Heart right ventricle (tissue), 16 donors: ENCODE data around the gene HLA-G. TPM values are rescaled to one million over a fixed set of nuclear protein-coding genes. Genes with fewer than 3 reads are reported as not detected.
"Not testable (repeated sequence)": the region's sequence is repeated elsewhere in the genome, so short reads cannot be mapped to it uniquely, and the experiment has no call there.

Experiments
- ATAC-seq, 8 donors: fragments of 200-7000 bp; cut with Tn5 transposase; one replicate each; pipeline ENCODE4 v1.9.1; 2020; ENCODE audit warnings: mild to moderate bottlenecking in 8 of 8, moderate library complexity in 8 of 8, moderate number of reproducible peaks in 1 of 8
- DNase-seq, 2 donors: peaks; one replicate each; pipeline ENCODE4 v3.0.0-alpha.2; 2020
- H3K27ac ChIP-seq, 10 donors: fragments of 200-600 bp; sonication (generic) in 2 of 10; one replicate each; pipeline versions ENCODE4 v1.5.0 to v1.8.0; 2020 to 2022; ENCODE audit warnings: mild to moderate bottlenecking in 3 of 10
- H3K27me3 ChIP-seq, 7 donors: fragments of 200-600 bp; one replicate each; pipeline ENCODE4 v1.8.0; 2021 to 2022; ENCODE audit warnings: mild to moderate bottlenecking in 2 of 7
- H3K36me3 ChIP-seq, 9 donors: fragments of 200-600 bp; sonication (generic) in 1 of 9; one replicate each; pipeline versions ENCODE4 v1.5.0 to v1.8.0; 2020 to 2022; ENCODE audit warnings: mild to moderate bottlenecking in 2 of 9
- H3K4me1 ChIP-seq, 9 donors: fragments of 200-600 bp; sonication (generic) in 1 of 9; one replicate each; pipeline versions ENCODE4 v1.5.0 to v1.8.0; 2020 to 2022; ENCODE audit warnings: mild to moderate bottlenecking in 4 of 9
- H3K4me3 ChIP-seq, 10 donors: fragments of 200-600 bp; sonication (generic) in 2 of 10; one replicate each; pipeline versions ENCODE4 v1.5.0 to v1.8.0; 2020 to 2022; ENCODE audit warnings: mild to moderate bottlenecking in 7 of 10, moderate library complexity in 2 of 10
- H3K9me3 ChIP-seq, 11 donors: fragments of 200-600 bp in 10 of 11; sonication (generic) in 2 of 11; one replicate each; pipeline versions ENCODE4 v1.5.0 to v1.8.0; 2013 to 2022; ENCODE audit warnings: mild to moderate bottlenecking in 2 of 11, control low read depth in 1 of 11, moderate library complexity in 1 of 11
- WGBS, 2 donors: extraction: QIAGEN DNeasy Blood & Tissue Kit; methylation state at CpG; one replicate each; pipeline ENCODE4 v1.1.7; 2013; ENCODE audit warnings: inconsistent platforms in 1 of 2; 5-methylcytosine and 5-hydroxymethylcytosine counted together
- intact Hi-C, 10 donors: fragments of 100-400 bp; cut with DNase I; formaldehyde crosslinking; loops; one replicate each; pipeline versions ENCODE4 v1.11.1 to v1.14.2; 2022
- long read RNA-seq, 3 donors: library from polyadenylated mRNA; unstranded; transcript quantifications; one replicate each; pipeline ENCODE4 v2.0.0, GENCODE V29; 2020 to 2021
- polyA plus RNA-seq, 2 donors: library from polyadenylated mRNA; stranded (reverse); fragments of 200-250 nt; gene quantifications; one replicate each; pipeline ENCODE4 v1.2.3, GENCODE V29; 2013
- total RNA-seq, 10 donors: library from RNA; stranded (reverse); fragmentation: NEBNext Ultra II Directional in 3 of 10; extraction: Animal tissue kit (Norgen Biotek cat#: 25700) in 3 of 10; gene quantifications; one replicate each; pipeline versions ENCODE4 v1.2.1 to v1.2.4, GENCODE V29; 2021 to 2023
- TF ChIP-seq, protein P1 (sequence below), 9 donors: fragments of 200-600 bp; sonication (generic) in 2 of 9; IDR thresholded peaks; one replicate each; pipeline versions ENCODE4 v1.5.0 to v1.8.0; 2021 to 2022; ENCODE audit warnings: antibody characterized with exemption in 9 of 9, mild to moderate bottlenecking in 5 of 9, moderate library complexity in 1 of 9
- donor health status: Arrhythmogenic right ventricular cardiomyopathy.
- donor health status: ischemic (EF 13 %, LVEDD 7.1; RV severe dilation, severe dysfunction).
- donor health status: healthy with polysubstance abuse.
- donor health status: DM: no; HTN: yes; CAD: no.
- donor health status: DM: no; HTN: no; CAD: no.
- donor health status: ischemic (EF 25% LVEDD 6.9; RV normal size, moderate dysfunction).
- donor health status: ischemic (EF 25% LVEDD 5.7; RV mildly dilated, moderate dysfunction).
- donor health status: healthy.
- donor health status: DM: yes; HTN: yes; CAD: no.
- donor health status: Ischemic cardiomyopathy.
- donor health status: ischemic (EF 35%, LVEDD 5.7; RV mildly dilated, moderate dysfunction).
- donor health status: nonischemic (EF 11% LVEDD 7.7; RV severe dilation, severe dysfunction).
- donor health status: DM: yes; HTN: yes; CAD: no.
- donor health status: PGD.
- donor health status: ischemic (EF 29% LVEDD 5.4; RV normal size, mild dysfunction).
- donor health status: nonischemic (EF 23%, LVEDD 6.1; RV moderate dilation, normal function).

HLA-G gene
- total RNA-seq (under 1 TPM in 3 of 10 donors, not detected in 7; 0.45 to 0.77 (median 0.65) TPM), polyA plus RNA-seq (under 1 TPM in 1 of 2 donors, not detected in 1; 0.13 TPM)
- long read RNA-seq, donor 1, result 0 reads
- long read RNA-seq, donor 2, result 0 reads
- long read RNA-seq, donor 3, result 0 reads

DNA sequence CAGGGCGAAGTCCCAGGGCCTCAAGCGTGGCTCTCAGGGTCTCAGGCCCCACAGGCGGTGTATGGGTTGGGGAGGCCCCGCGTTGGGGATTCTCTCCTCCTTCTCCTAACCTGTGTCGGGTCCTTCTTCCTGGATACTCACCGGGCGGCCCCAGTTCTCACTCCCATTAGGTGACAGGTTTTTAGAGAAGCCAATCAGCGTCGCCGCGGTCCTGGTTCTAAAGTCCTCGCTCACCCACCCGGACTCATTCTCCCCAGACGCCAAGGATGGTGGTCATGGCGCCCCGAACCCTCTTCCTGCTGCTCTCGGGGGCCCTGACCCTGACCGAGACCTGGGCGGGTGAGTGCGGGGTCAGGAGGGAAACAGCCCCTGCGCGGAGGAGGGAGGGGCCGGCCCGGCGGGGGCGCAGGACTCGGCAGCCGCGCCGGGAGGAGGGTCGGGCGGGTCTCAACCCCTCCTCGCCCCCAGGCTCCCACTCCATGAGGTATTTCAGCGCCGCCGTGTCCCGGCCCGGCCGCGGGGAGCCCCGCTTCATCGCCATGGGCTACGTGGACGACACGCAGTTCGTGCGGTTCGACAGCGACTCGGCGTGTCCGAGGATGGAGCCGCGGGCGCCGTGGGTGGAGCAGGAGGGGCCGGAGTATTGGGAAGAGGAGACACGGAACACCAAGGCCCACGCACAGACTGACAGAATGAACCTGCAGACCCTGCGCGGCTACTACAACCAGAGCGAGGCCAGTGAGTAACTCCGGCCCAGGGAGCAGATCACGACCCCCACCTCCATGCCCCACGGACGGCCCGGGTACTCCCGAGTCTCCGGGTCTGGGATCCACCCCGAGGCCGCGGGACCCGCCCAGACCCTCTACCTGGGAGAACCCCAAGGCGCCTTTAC lies at the start of gene HLA-G:
TSS of gene HLA-G (plus strand) at position 247 of the 892 bp plus-strand sequence. CDS start at position 267, 20 bp downstream.
- TF ChIP-seq, protein P1, sequence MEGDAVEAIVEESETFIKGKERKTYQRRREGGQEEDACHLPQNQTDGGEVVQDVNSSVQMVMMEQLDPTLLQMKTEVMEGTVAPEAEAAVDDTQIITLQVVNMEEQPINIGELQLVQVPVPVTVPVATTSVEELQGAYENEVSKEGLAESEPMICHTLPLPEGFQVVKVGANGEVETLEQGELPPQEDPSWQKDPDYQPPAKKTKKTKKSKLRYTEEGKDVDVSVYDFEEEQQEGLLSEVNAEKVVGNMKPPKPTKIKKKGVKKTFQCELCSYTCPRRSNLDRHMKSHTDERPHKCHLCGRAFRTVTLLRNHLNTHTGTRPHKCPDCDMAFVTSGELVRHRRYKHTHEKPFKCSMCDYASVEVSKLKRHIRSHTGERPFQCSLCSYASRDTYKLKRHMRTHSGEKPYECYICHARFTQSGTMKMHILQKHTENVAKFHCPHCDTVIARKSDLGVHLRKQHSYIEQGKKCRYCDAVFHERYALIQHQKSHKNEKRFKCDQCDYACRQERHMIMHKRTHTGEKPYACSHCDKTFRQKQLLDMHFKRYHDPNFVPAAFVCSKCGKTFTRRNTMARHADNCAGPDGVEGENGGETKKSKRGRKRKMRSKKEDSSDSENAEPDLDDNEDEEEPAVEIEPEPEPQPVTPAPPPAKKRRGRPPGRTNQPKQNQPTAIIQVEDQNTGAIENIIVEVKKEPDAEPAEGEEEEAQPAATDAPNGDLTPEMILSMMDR (IDR thresholded peaks at IDR 0.05), result no peak
- Histone ChIP-seq H3K4me1 (peaks cover 0 to 12% (median 8%) of the 10 kb centered on the region in 9 donors), H3K36me3 (no peaks in the 10 kb centered on the region), H3K9me3 (no peaks in the 10 kb centered on the region), H3K27ac (no peak within 1 kb of the TSS), H3K27me3 (peaks cover 0 to 86% (median 58%) of the 10 kb centered on the region in 7 donors), H3K4me3 (peak within 1 kb of the TSS in 8 of 10 donors; percentile 30 to 37 (median 34))
- ATAC-seq (peak in 2 of 8 donors; percentile 11 to 41), DNase-seq (no peak)
- intact Hi-C loops, result no loop called here
- WGBS, 2 donors, result 8 to 11% methylated on average over 67 to 75 of the region's 75 CpGs

DNA sequence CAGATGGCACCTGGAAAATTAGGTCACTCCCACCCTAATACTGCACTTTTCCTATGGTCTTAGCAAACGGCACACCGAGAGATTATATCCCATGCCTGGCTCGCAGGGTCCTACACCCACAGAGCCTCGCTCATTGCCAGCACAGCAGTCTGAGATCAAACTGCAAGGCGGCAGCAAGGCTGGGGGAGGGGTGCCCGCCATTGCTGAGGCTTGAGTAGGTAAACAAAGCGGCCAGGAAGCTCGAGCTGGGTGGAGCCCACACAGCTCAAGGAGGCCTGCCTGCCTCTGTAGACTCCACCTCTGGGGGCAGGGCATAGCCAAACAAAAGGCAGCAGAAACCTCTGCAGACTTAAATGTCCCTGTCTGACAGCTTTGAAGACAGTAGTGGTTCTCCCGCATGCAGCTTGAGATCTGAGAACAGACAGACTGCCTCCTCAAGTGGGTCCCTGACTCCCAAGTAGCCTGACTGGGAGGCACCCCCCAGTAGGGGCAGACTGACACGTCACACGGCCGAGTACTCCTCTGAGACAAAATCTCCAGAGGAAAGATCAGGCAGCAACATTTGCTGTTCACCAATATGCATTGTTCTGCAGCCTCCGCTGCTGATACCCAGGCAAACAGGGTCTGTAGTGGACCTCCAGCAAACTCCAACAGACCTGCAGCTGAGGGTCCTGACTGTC lies 47.5 kb upstream of the HLA-G start:
- intact Hi-C loops, H3K4me1 ChIP-seq, H3K4me3 ChIP-seq, H3K27ac ChIP-seq, H3K9me3 ChIP-seq, DNase-seq, ATAC-seq, H3K27me3 ChIP-seq, H3K36me3 ChIP-seq: not testable (repeated sequence)
- WGBS, 2 donors, result 64 to 73% methylated on average over 12 to 13 of the region's 13 CpGs

DNA sequence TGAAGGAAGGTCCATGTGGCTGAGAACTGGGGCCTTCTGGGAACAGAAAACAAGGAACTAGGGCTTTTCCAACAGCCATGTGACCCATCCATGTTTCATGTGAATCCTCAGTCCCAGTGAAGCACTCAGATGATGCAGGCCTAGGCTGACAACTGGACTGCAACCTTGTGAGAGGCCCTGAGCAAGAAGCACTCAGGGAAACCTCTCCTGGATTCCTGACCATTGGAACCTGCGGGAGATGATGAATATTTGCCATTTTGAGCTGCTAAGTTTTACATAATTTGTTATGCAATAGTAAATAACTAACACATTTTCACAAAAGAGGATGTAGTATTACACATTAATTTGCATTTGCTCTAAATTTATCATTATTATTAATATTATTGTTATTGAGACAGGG lies 38.4 kb upstream of the HLA-G start:
- Histone ChIP-seq H3K4me3 (no peak overlapping the region), H3K27me3 (peaks cover 0 to 27% (median 14%) of the 10 kb centered on the region in 7 donors), H3K4me1 (peaks cover 0 to 22% (median 7%) of the 10 kb centered on the region in 9 donors), H3K36me3 (no peaks in the 10 kb centered on the region), H3K9me3 (peaks cover 0 to 6% (median 0%) of the 10 kb centered on the region in 11 donors), H3K27ac (no peak overlapping the region)
- ATAC-seq (no peak), DNase-seq (no peak)
- TF ChIP-seq, protein P1 (IDR thresholded peaks at IDR 0.05), result no peak
- intact Hi-C loops, result no loop called here
- 94 to 97% methylated on average over 1 of the region's 1 CpG for WGBS, 2 donors

DNA sequence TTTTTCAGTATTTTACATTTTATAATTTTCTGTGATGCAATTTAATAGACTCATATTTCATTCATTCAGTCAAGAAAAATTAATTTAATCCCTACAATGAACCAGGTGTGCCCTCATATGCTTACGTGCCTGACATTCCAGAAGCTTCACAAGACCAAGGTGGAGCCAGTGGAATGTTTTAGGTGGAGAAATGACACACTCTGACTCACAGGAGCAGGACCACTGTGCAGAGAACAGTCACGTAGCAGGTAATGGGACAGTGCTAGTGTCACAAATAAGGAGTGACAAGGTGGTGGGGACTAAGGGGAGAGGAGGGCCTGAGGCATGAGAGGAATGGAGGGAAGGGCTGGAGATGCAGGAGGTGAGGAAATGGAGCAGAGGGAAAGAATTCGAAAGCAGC lies 37.0 kb upstream of the HLA-G start:
- Histone ChIP-seq H3K27ac (no peak overlapping the region), H3K27me3 (peaks cover 0 to 38% (median 23%) of the 10 kb centered on the region in 7 donors)
- intact Hi-C loops, result loop anchor here in 2 of 10 donors (5.0 kb wide), 1 partner anchor 53 kb away; no protein-coding TSS in a partner anchor

More for the DNA sequence above, 37.0 kb upstream of the HLA-G start:
- Histone ChIP-seq H3K4me3 (no peak overlapping the region), H3K9me3 (no peaks in the 10 kb centered on the region), H3K36me3 (no peaks in the 10 kb centered on the region), H3K4me1 (peaks cover 0 to 22% (median 7%) of the 10 kb centered on the region in 9 donors)
- ATAC-seq, result no peak
- WGBS, 2 donors, result 88% methylated on average over 3 of the region's 3 CpGs
- TF ChIP-seq, protein P1 (IDR thresholded peaks at IDR 0.05), result no peak
- no peak for DNase-seq
